H1 (cell line): ENCODE measurements around the gene ANKS1B. TPM values are rescaled to one million over a fixed set of nuclear protein-coding genes. Genes with fewer than 3 reads are reported as not detected.

Source experiments
- BRCA1 ChIP-seq: IDR thresholded peaks from 2 replicates; pipeline ENCODE4 v1.6.1; 2012; ENCODE audit warnings: low read depth, low read length, improper control_type of control experiment
- RXRA ChIP-seq: IDR thresholded peaks from 2 replicates; pipeline ENCODE4 v1.6.1; 2011; ENCODE audit warnings: low read depth, mild to moderate bottlenecking, low read length, moderate library complexity; ENCODE audit not compliant: insufficient read depth
- polyA plus RNA-seq, 7 experiments: library from polyadenylated mRNA; depleted of rRNA in 3 of 7; stranded (reverse) in 5 of 7; unstranded in 2 of 7; fragments of >200 nt in 5 of 7; fragments of 200-250 nt in 2 of 7; gene quantifications; 1 replicate in 5 of 7; 2 replicates in 1 of 7; 4 replicates in 1 of 7; pipeline versions ENCODE4 v1.2.1 to v1.2.3, GENCODE V29; 2011 to 2013; ENCODE audit warnings: missing spikeins in 2 of 7, mixed read lengths in 2 of 7
- total RNA-seq: library from RNA; stranded (reverse); fragmentation: NEBNext Ultra II Directional; extraction: Animal tissue kit (Norgen Biotek cat#: 25700); gene quantifications from 2 replicates; pipeline ENCODE4 v1.2.1, GENCODE V29; 2021
- TF ChIP-seq, protein P1 (sequence below): IDR thresholded peaks from 2 replicates; pipeline ENCODE4 v1.6.1; 2012; ENCODE audit warnings: inconsistent platforms

Gene ANKS1B
- total and polyA plus RNA-seq, 2 of the 8 experiments (the other 6 are each of a cell fraction or from before 2014, with no cell fraction given) = 2.7 to 6.1 TPM

DNA sequence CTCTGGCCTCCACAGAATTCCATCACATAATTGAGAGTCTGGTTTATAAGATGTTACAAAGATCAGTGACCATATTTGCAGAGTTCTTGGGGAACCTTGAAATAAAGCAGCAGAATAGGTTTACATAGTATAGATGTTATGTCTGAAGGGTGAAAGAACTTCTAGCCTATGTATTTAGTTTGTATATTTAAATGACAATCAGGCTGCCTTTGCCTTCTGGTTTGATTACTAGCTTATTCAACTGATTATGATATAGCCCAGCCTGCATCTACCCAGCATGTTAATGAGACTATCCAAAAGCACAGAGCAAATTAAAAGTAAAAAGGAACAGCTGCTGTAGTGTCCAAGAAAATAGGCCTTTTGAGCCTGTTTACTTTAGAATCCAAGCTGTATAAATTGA is 1254.3 kb downstream of the ANKS1B start (continued):
- TF ChIP-seq, protein P1, sequence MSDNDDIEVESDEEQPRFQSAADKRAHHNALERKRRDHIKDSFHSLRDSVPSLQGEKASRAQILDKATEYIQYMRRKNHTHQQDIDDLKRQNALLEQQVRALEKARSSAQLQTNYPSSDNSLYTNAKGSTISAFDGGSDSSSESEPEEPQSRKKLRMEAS = no peak
- TF ChIP-seq BRCA1 (no peak), RXRA (no peak)
